Muscle of back (tissue), 11 donors: ENCODE results near the gene CFAP73. TPM values are rescaled to one million over a fixed set of nuclear protein-coding genes. Genes with fewer than 3 reads are reported as not detected.

Experiments
- DNase-seq, 3 donors: peaks; one replicate each; pipeline versions ENCODE4 v3.0.0 to v3.0.0-alpha.2; 2013
- polyA plus RNA-seq, 10 donors: library from polyadenylated mRNA; unstranded; fragments of 120-200 nt; gene quantifications; one replicate each; pipeline ENCODE4 v1.2.1, GENCODE V29; 2013; ENCODE audit not compliant: insufficient read length in 10 of 10

The CFAP73 gene
- polyA plus RNA-seq, 10 donors, result 0.12 to 0.19 (median 0.19) TPM; not detected in 7

DNA sequence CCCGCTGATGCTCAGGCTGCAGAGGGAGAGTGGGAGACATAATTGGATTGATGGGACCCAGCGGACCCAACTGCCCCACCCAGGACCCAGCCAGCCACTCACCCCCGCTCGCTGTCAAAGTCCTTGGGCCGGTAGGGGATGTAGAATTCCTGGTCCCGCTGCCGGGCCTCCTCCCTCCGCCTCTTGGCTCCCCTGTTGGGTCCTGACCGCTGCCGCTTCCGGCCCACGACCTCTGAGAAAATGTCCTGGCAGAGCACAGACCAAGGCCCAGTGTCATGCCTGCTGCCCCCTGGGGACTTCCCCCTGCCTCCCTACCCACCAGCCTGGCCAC, 13.5 kb downstream of the CFAP73 start:
- no peak for DNase-seq

DNA sequence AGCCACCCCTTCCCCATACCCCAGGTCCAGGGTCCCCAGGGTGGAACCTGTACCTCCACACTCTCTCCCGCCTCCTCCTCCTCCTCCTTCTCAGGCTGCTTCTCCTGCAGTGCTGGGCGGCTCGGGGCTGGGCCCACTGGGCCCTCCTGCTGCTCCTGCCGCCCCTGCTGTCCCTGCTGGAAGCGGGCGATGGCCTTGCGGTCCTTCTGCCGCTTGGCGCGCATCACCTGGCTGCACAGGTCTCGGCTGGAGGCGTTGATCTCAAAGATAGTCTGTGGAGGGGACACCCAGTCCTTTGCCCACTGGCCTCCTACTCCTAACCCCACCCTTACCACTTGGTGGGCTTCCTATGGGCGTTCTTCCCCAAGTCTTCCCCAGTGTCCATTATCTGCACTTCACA, 14.5 kb downstream of the CFAP73 start:
- no peak for DNase-seq

DNA sequence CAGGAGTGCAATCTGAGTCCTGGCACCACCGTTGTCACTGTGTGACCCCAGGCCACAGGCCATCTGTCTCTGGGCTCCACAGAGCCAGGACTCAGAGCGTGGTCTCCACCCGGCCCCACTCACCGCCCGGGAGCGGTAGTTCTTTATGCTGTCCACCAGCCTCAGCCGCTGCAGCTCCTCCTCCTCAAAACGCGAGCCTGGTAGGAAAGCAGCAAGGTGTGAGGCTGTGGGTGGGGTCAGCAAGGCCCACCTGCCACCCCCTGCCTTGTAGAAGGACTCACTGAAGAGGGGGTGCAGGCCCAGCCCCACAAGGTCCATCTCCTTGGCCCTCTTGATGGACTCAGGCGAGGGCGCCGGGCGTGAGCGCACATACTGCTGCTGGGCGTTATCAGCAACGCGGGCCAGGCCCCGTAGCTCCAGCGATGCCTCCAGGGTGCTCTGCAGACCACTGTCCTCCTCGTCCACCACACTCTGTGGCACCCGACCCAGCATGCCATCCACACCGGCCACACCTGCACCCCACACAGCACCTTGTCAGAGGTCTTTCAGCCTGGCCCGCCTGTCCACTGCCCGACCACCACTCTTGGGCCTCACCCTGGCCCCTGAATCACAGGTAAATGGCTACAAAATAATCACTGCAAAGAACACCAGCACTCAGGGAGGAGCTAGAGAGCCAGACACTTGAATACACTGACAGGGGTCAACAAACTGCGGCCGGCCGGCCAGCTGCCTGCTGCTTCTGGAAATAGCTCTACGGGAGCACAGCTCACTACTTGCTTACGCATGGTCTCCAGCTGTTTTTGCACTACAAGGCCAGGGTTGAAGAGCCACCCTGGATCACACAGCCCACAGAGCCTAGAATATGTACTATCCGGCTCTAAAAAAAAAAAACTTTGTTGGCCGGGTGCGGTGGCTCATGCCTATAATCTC, 16.3 kb downstream of the CFAP73 start:
- DNase-seq, result no peak

DNA sequence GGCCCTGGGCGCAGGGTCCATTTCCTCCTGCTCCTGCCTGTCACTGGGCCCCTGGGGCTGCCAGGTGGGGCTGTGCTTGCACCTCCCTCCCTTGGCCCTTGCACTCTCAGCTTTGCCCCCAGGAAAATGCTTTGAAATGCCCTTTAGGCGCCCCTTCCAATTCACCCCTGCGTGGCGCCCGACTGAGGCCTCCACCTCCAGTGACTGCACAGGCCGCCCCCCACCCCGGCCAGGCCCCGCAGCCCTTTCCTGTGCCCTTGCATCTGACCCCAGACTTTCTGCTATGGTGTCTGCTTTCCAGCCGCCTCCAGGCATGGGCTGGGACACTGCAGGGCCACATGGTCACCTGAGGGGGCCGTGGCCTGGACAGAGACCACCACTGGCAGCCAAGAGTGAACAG, 18.3 kb downstream of the CFAP73 start:
- DNase-seq, result no peak

DNA sequence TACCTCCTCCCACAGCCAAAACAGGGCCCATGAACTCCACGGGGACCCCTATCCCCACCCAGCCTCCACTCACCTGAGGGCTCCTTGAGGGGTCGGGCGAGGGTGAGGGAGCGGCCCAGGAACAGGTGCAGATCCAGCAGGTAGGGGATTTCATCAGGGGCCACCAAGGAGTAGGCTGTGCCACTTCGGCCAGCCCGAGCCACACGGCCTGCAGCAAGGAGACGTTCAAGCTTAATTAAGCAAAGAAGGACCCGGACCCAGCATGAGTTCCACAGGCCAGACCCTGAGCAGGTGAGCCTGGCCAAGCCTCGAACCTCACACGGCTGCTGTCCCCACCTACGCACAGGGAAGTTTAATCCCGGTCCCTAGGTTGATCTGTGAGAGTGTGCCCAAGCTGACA, 20.2 kb downstream of the CFAP73 start:
- no peak for DNase-seq

DNA sequence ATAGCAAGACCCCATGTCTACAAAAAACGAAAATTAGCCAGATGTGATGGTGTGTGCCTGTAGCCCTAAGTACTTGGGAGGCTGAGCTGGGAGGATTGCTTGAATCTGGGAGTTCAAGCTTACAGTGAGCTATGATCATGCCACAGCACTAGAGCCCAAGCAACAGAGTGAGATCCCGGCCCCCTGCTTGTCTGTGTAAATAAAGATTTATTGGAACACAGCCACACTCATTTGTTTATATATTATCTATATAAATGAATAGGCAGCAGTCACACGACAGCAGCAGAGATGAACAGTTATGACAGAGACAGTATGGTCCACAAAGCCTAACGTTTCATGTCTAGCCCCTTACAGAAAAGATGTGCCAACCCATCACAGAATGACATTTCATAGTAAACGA, 20.9 kb downstream of the CFAP73 start:
- DNase-seq, result no peak

DNA sequence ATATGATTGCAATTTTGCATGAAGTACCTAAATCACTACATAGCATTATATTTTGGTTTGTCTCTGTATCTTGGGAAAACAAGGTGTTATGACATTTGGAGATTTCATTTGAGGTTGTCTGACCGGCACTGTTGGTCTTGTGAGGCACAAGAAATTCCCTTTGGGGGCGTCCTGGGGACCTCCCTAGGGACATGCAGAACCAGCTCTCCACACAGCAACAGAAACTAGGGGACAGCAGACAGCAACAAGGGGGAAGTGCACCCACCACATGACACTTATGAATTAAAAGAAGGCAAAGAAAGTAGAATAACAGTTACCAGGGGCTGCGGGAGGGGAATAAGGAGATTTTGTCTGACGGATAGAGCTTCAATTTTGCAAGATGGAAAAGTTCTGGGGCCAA, 21.4 kb downstream of the CFAP73 start:
- no peak for DNase-seq

DNA sequence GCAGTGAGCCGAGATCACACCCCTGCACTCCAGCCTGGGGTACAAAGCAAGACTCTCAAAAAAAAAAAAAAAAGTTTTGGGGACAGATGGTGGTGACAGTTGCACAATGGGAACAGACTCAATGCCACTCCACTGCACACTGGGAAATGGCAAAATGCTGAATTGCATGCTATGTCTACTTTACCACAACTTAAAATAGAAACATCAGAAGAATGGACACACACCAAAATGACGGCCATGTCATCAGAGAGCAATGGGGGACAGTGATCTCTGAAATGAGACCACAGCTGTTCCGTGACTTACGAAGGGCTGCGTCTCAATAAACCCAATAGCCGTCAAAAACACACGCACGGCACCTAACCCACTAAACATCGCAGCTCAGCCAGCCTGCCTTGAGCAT, 22.0 kb downstream of the CFAP73 start:
- DNase-seq, result no peak

DNA sequence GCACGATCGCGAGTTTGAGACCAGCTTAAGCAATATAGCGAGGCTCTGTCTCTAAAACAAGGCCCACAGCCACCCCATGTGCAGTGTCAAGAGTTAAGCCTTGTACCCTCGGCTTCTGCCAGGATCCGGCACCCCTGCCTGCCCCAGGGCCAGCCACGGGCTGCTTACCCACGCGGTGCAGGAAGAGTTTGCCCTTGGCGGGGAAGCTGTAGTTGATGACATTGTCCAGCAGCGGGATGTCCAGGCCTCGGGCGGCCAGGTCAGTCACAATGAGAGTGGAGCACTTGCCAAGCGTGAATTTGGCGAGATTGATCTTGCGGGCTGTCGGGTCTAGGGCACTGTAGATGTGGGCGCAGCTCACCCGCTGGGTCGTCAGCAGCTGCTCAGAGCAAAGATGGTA, 22.7 kb downstream of the CFAP73 start:
- DNase-seq, result no peak

DNA sequence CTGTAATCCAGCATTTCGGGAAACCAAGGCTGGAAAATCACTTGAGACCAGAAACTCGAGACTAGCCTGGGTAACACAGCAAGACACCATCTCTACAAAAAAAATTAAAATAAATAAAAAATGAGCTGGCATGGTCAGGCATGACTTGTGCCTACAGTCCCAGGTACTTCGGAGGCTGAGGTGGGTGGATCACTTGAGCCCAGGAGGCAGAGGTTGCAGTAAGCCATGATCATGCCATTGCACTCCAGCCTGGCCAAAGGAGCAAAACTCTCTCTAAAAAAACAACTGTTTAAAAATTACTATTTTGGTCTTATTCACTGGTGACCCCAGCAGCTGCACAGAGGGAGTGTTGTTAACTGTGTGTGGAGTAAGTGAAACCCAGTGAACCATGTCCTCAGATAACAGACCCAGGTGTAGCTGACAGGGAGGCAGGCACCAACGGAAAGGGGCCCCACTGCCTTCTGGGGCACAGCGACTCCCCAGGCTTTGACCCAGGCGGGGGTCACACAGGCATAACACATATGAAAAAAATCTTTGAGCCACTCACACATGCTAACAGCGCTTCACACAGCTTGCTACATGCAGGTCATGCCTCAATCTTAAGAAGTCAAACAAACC, 23.7 kb downstream of the CFAP73 start:
- no peak for DNase-seq

DNA sequence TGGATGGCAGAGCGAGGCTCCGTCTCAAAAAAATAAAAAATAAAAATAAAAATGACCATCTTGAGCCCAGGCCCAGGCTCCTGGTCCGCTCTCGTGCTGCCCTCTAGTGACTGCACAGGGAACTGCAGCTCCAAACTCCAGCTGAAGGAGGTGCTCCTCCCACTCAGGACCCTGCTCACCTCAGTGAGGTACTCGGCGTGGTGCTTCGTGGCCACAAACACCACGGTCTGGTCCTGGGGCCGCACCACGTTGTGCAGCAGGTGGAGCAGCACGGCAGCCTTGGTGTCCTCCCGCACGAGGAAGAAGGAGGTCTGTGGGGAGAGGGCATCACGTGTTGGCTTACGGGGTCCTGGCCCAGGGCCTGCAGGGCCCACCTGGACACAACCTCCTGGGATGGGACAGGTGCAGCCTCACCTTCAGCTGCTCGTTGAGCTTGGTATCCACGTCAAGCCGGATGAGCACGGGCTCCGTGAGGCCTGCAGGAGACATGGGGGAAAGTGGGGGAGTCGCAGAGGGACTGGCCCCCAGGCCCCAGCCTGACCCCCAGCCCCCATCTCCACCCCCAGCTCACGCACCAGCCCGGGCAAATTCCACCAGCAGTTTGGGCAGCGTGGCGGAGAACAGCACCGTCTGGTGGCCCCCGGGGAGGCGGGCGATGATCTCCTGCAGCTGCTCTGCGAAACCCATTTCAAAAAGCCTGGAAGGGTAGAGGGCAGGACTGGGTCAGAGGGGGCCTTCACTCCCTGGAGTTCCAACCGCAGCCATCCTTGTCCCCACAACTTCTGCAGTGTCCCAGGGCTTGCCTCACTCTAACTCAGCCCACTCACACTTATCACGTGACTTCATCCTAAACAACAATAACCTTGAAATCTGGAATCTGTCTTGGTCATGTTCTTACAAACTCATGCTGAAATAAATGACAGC, 25.2 kb downstream of the CFAP73 start:
- peak; percentile 40 to 76 (median 70) for DNase-seq

DNA sequence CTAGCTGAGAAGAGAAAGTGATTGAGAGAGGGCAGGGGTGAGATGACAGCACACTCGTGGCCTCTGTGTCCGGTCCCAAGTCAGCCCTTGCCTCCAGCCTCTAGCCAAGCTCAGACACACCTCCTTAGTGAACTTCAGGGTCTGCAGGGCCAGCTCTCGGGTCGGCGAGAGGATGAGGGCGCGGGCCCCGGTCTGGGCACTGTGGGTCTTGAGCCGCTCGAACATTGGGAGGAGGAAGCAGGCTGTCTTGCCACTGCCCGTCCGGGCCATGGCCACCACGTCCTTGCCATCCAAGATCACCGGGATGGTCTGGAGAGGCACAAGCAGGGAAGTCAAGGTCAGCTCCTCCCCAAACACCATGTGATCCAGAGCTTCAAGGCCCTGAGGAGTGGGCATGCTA, 29.5 kb downstream of the CFAP73 start:
- DNase-seq, result no peak

DNA sequence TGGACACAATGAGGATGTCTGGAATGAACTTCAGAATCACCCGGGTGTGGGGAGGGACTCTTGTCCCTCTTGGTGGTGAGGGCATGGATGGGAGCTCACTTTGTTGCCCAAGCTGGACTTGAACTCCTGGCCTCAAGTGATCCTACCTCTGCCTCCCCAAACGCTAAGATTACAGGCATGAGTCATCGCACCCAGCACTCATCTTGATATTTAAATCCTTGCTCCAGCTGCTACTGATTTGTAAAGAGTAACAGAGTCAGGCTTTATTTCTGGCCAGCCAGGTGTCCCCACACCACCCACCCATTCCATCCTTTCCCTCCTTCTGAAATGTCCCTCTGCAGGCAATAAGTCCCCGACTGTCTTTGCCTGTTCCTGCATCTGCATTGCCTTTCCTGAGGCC, 30.8 kb downstream of the CFAP73 start:
- no peak for DNase-seq

DNA sequence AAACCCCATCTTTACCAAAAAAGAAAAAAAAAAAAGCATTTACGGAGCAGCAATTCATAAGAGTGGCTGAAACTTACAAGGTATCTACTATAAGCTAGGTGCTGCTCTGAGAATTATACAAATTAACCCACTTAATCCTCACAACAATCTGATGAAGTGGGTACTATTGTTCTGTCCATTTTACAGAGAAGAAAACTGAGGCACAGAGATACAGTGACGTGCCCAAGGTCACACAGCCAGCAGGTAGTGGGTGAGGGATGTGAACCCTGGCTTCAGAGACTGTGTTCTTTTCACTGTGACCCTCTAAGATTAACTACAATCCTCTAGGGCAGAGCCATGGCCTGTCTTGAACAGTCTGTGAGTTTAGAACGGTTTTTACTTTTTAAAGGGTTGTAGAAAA, 32.5 kb downstream of the CFAP73 start:
- no peak for DNase-seq

DNA sequence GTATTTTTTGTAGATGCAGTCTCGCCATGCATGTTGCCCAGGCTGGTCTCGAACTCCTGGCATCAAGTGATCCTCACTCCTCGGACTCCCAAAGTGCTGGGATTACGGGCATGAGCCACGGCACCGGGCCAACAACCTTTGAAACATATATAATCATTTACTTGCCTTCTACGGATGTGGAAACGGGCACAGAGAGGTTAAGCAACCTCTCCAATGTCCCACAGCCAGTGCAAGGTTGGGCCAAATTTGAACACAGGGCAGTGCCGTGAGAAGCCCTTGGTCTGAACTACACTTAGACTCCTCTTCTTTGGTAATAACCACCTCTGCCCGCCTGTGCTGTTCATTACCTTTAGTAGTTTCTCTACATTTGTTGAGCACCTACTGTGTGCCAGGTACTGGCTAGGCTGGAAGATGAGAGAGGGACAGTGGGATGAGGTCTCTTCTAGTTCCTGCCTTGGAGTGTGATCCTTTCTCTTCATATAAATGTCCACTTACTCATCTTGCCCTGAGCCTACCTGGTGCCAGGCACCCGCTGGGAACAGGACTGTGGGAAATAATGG, 33.6 kb downstream of the CFAP73 start:
- DNase-seq, result no peak

DNA sequence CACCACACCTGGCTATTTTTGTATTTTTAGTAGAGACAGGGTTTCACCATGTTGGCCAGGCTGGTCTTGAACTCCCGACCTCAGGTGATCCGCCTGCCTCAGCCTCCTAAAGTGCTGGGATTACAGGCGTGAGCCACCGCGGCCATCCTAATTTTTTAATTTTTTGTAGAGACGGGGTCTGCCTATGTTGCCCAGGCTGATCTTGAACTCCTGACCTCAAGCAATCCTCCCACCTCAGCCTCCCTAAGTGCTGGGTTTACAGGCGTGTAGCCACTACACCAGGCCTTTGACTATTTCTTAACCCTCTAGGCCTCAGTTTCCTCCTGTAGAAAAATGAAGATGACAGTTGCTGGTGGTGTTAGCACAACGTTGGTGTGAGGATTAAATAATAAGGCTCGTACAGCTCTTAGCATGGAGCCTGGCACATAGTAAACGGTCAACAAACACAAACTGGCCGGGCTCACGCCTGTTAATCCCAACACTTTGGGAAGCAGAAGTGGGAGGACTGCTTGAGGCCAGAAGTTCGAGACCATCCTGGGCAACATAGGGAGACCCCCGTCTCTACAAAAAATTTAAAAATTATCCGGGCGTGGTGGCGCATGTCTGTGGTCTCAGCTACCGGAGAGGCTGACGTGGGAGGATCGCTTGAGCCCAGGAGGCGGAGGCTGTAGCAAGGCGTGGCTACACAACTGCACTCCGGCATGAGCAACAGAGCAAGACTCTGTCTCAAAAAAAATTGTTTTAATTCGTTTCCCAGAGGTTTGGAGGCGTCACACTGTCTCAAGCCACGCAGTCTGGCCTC, 34.8 kb downstream of the CFAP73 start:
- DNase-seq, result no peak

DNA sequence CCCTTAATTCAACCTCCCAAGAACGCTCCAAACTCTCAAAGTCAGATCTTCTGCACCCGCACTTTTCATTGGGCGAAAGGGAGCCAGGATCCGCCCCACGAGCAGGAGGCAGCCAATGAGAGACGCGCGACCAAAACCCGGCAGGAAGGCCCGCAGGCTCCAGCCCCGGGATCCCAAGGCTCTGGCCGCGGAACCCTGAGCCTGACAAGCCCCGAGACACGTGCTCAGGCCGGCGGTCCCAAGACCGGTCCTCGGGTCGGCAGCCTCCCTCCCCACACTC, 35.3 kb downstream of the CFAP73 start:
- DNase-seq, result peak; percentile 90 to 98 (median 94)

DNA sequence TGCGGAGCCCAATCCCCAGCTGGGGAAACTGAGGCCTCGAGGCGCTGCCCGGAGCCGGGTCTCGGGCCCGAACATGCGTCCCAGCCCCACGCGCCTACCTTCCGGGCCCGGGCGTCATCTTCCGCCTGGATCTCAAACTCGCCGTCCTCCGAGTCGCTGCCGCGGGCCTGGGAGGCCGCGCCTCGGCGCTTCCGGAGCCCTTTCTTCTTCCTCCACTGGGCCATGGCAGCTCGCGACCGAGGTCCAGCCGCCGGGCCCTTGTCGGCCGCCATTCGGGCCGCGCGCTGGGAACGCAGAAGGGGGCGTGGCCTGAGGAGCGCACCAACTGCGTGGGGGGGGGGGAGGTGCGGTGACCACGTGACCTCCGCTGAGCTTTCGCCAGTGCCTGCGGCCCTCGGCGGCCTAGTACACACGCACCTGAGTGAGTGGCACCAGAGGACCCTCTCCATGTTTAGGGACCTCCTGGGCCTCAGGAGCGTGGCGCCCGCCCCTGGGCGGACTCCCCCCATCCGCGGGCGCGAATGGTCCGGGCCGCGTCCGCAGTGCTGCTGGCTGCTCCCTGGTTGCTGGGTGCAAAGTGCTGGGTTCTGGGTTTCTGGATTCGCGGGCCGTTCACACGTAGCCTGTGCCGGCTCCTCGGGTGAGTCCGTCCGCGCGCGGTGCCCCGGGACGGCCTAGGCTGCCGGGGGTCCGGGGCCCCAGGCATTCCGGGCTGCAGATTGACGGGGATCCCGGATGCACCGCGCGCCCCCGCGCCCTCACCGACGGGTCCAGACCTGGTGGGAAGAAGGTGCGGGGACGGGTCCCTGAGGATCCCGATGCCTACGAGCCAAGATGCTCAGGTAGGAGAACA, 35.9 kb downstream of the CFAP73 start, which contains the start of the genes DDX54 and RITA1:
Gene DDX54, minus strand, starts transcription at position 299 of the 853 bp plus-strand sequence. Its CDS starts 27 bp downstream, at position 272.
Gene RITA1, plus strand, starts transcription at position 542 of the 853 bp plus-strand sequence. CDS start 1,026 bp downstream, outside the sequence.
- peak; percentile 73 to 96 (median 90) for DNase-seq

DNA sequence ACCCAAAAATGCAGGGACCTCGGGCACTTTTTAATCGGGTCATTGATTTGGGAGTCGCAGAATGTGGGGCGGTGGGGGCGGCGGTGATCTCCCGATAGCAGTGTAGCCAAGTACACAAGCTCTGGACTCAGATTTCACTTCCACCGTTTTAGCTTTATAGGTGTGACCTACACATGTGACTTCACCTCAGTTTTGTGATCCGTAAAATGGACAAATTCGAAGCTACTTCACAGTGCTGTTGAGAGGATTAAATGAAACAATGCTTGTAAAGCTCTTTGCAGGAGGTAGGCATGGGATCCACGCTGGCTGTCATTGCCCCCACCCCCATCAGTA, 36.5 kb downstream of the CFAP73 start:
- no peak for DNase-seq

DNA sequence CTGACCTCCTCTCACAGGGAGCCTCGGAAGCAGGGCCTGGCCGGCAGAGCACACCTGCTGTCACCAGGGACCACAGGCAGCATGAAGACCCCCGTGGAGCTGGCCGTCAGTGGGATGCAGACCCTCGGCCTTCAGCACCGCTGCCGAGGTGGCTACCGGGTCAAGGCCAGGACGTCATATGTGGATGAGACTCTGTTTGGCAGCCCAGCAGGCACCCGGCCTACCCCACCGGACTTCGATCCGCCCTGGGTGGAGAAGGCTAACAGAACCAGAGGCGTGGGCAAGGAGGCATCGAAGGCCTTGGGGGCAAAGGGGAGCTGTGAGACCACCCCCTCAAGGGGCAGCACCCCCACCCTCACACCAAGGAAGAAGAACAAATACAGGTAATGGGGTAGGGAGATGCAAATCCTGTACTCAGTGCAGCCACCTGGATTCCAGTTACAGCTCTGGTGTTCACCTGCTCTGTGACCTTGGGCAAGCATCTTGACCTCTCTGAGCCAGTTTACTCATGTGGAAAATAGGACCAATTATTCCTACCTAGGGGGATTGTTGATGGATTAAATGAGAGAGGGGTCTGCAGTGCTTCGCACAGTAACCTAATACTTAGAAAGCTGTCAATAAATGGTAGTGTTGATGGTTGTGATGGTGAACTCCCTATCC, 37.3 kb downstream of the CFAP73 start:
- no peak for DNase-seq
